NCI-H2081 (cell line): ENCODE measurements around the gene REL.
"Not testable (repeated sequence)": the region's sequence is repeated elsewhere in the genome, so short reads cannot be mapped to it uniquely, and the experiment has no call there.

ENCODE experiments used
- DNase-seq, 2 experiments: peaks; one replicate each; lab custom pipeline; 2025; lab: John Stamatoyannopoulos, UW

The REL gene

GRCh38 chr2:60868589-60869273 lies 12.6 kb upstream of the REL start:
- DNase-seq: no peak

- DNase-seq: no peak
These were observed 8.9 kb upstream of the REL start for GRCh38 chr2:60872510-60872928.

- no peak for DNase-seq
These were observed 8.0 kb upstream of the REL start for GRCh38 chr2:60873381-60873780.

DNA sequence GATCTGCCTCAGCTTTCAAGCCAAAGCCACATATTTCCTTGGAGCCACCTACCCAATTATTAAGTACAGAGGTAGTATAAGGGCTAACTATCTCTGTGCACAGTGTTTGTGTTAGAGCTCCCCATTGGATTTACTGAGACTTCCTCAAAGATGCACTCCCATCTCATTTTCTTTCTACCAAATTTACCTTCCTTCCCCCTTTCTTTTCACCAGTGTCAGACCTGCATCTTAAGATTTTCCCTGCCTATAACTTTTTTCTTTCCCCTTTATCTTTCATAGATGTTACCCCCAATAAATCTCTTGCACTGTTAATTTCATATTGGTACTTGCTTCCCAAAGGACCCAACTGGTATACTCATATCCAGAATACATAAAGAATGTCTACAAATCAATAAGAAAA lies 5.9 kb upstream of the REL start:
- DNase-seq: no peak

DNA sequence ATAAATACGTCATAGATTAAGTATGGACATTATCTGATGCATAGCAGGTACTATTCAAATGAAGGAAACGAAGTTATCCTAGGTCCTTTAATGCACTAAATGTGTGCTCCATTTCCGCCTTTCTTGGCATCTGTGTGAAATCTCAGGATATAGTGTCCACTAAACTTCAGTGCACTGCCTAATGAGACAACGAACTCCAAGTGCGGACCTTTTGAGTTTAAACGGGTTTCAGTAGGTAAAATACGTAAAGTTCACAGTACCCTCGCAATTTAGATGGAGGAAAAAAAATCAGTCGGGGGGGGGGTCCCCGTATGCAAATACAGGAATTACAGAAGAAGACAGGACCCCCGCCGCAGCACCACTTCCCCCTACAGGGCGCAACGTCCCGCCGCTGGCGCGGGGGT lies 729 bp upstream of the REL start:
- DNase-seq: peak in 1 of 2 experiments; percentile 48

DNA sequence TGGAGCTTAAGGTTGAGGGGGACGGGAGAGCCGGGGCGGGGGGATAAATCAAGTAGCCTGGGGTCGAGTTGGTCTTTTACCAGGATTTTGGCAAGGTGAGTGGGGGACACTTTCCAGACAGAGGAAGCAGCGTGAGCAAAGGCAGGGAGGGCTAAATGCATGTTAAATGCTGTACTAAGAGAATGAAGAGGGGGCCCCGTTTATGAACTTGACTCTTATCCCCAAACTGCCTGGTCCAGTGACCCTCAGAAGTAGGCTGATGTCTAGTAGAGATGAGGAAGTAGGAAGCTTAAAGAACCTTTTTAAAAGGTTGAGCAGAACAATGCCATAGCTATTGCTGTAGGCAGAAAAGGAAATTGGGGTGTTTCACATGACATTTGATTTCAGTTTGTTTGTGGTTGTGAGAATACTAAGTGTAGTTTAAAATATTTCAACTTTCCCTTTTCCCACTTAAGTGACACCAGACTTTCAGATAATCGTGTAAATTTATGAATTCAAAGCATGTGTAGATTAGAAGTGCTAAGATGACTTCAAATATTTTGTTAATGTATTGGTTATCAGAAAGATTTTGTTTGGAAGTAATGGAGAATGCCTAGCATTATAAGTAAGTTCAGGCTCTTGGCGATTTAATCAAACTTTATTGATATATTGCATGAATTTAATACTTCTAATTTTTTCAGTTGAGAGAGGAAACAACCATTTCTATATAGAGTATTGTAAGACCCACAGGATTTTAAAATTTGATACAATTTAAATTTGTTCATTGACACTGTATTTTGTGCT lies 1.8 kb downstream of the REL start:
- no peak for DNase-seq

DNA sequence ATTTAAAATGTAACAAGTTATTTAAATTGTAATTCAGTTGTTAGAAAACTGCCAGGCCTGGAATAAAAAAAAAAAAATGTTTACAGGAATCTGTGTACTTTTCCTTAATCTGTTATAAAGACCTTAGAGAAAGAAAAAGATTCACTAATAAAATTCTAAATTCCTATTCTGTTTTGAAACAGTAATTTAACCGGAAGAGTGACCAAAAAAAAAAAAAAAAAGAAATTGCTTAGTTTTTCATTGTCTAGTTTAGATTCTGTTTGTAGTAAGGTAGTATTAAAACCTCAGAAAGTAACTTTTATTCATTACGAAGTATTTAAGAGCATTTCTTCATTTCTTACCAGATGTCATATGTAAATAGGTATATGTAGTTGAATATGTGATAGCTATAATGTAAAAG lies 2.5 kb downstream of the REL start:
- DNase-seq: no peak

GRCh38 chr2:60884800-60885199 lies 3.4 kb downstream of the REL start:
- DNase-seq: peak in 1 of 2 experiments; percentile 23

DNA sequence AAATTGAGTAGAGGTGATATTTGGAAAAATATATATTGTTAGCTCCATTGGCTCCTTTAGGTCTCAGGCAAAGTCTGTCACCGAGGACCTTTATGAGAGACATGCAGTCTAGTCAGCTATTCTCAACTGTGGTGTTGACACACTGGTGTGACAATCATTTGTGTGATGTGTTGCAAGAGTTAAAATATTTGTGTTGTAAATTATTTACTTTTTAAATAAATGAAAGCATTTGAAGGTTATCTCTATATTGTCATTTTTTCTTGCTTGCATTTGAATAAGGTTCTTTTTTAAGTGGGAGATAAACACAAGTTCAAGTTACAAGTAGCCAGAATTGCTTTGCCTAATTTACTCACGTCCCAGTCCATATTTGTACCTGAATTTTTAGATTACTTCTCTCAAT lies 4.3 kb downstream of the REL start:
- no peak for DNase-seq

DNA sequence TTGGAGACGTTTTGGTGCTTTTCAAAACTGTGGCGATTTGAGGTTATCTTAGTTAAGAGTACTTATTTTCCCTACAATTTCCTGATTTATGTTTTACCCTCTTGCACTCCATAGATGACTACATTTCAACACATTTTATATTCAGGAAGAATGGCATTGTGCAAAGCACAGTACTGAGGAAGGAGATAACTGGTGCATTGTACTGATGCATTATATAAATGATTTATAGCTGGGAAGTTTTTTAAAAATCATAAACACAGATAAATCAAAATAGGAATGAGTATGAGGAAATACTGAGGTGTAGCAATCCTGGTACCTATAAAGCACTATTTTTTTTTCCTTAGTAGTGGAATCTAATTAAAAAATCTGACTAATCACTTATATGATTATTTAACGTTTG lies 5.6 kb downstream of the REL start:
- DNase-seq: no peak

DNA sequence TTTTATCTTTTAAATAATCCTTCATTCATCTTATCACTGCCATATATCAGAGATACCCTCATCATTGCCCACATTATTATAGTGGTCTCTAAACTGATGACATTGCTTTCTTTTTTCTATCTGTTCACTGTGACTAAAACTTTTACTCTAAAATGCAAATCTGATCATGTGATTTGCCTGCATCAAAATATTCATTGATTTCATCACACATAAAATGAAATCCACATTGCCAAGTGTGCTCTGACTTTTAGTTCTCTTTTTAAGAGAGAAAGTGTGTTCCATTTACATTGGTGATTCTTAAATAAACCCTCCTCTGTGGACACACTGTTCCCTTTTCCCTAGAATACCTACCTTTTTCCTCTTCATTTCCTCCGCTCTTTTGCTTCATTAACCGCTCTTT lies 7.5 kb downstream of the REL start:
- DNase-seq: no peak

GRCh38 chr2:60889581-60890392 lies 8.4 kb downstream of the REL start:
- DNase-seq: not testable (repeated sequence)

- DNase-seq: no peak
These were observed 9.0 kb downstream of the REL start for GRCh38 chr2:60890393-60890707.

DNA sequence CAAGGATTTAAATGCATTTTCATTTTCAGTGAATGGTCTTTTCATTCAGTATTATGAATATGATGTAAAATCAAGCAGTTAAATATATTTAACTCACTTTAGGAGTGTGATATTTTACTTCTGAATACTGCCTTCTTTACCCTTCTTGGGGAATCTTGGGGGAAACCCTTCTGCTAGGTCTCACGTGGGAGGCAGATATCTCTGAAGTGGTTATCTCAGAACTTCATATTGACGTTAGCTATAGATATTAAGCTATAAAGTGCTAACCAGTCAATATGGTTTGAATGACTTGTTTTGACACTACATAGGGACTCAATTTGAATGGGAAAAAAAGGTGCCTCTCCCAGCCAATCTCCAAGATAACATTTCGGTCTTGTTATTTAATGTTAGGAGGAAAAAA lies 9.8 kb downstream of the REL start:
- no peak for DNase-seq

DNA sequence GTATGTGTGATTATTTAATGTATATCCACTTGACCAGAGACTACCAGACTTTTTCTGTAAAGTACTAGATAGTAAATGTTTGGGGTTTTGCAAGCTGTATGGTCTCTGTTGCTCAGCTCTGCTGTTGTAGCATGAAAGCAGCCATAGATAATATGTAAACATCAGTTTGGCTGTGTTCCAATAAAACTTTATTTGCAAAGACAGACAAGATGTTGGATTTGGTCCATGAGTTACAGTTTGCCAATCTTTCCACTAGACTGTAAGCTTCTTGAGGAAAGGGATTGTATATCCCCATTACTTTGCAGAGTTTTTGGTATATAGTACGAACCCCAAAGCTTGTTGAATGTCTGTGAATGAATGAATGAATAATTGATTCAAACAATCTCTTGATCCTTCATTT lies 17.2 kb downstream of the REL start:
- peak in 1 of 2 experiments; percentile 21 for DNase-seq

GRCh38 chr2:60899230-60899891 lies 18.0 kb downstream of the REL start:
- no peak for DNase-seq

DNA sequence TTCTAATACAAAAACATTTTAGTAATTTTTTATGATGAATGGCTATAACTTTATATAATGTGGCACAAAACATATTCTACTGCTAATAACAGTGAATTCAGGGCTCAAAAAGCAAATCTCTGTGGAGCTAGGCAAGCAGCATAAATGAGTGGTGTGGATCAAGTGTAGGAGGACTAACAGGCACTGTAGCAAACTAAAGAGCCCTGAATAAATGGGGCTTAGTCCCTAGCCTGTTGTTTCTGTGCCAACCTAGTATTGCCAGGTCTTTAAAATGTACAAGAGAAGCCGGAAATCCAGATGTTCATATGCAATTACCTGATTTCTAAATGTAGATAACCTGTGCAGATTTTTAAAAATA lies 18.5 kb downstream of the REL start:
- DNase-seq: no peak

- not testable (repeated sequence) for DNase-seq
These were observed 19.9 kb downstream of the REL start for GRCh38 chr2:60901296-60901695.

DNA sequence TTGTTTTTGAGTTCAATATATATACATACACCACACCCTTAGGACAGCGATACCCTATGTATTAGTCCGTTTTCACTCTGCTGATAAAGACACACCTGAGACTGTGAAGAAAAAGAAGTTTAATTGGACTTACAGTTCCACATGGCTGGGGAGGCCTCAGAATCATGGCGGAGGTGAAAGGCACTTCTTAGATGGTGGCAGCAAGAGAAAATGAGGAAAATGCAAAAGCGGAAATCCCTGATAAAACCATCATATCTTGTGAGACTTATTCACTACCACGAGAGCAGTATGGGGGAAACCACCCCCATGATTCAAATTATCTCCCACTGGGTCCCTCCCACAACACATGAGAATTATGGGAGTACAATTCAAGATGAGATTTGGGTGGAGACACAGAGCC lies 24.5 kb downstream of the REL start:
- DNase-seq: not testable (repeated sequence)

GRCh38 chr2:60906395-60906794 lies 25.0 kb downstream of the REL start:
- no peak for DNase-seq

- no peak for DNase-seq
These were observed 26.0 kb downstream of the REL start for GRCh38 chr2:60907329-60907728.

DNA sequence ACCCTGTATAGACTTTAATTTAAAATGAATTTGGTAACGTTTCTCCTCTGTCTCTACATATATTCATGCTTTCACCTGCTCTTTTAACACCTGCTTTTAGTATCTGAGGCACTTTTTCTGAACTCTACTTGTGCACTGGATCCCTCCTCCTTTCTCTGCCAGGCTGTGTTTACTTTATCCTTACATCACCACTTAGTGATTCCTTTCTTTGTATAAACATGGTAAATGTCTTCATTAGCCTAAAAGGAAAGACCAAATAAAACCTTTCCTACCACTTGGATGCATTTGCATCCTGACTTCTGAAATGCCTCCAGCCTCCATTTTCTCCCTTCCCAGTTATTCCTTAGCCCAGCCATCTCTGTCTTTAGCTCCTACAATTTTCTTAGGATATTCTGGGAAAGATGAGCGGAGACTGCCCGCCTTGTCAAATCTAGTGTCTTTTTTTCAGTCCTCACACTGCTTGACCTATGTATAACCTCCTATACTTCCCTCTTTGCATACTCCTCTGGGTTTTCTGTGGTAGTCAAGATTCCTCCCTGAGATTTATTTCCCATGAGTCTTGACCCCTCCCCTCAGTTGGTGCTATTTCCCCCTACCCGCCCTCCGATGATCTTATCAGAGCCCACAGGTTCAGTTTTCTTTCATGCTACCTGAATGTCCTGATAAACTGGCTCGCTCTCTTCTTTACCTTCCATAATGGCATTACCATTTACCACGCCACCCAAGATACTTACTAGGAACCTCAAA lies 44.8 kb downstream of the REL start:
- peak in 1 of 2 experiments; percentile 29 for DNase-seq
